Panc1 (cell line): Measurements from ENCODE around the gene TNFRSF18. TPM values are rescaled to one million over a fixed set of nuclear protein-coding genes. Genes with fewer than 3 reads are reported as not detected.

Source experiments
- ATAC-seq: fragments of 200-7000 bp; cut with Tn5 transposase; 2 replicates; pipeline ENCODE4 v1.9.1; 2020; ENCODE audit warnings: mild to moderate bottlenecking, moderate library complexity
- BruUV-seq: library from RNA; stranded (reverse); fragments of 400-500 nt; replicated peaks from 2 replicates; lab custom pipeline; 2021; lab: Mats Ljungman, UMichigan
- CTCF ChIA-PET: fragments of 300-600 bp; sonication (Branson Sonifier 250); formaldehyde crosslinking; loops from one replicate; lab custom pipeline; 2022; ENCODE audit warnings: antibody characterized with exemption; lab: Charles Lee
- POLR2A ChIA-PET: fragments of 300-600 bp; sonication (Branson Sonifier 250); formaldehyde crosslinking; loops from one replicate; lab custom pipeline; 2022; ENCODE audit warnings: antibody characterized with exemption; lab: Charles Lee
- DNase-seq: peaks from one replicate; pipeline ENCODE4 v3.0.0-alpha.2; 2010; ENCODE audit warnings: low read depth, low spot score
- H3K27ac ChIP-seq: 2 replicates; pipeline ENCODE4 v1.5.1; 2011; ENCODE audit warnings: mild to moderate bottlenecking, low read length, inconsistent platforms
- H3K27me3 ChIP-seq: fragments of 200-500 bp; sonication (Bioruptor generic); 2 replicates; pipeline ENCODE4 v1.6.0; 2014; ENCODE audit warnings: low read length, inconsistent platforms; ENCODE audit not compliant: control insufficient read depth, insufficient read depth
- H3K36me3 ChIP-seq: fragments of 200-500 bp; sonication (Bioruptor generic); 2 replicates; pipeline ENCODE4 v1.5.1; 2014; ENCODE audit warnings: inconsistent platforms, mild to moderate bottlenecking, low read length, moderate library complexity; ENCODE audit not compliant: control insufficient read depth, insufficient read depth
- H3K4me1 ChIP-seq: 2 replicates; pipeline ENCODE4 v1.5.1; 2011; ENCODE audit warnings: inconsistent platforms, mild to moderate bottlenecking, low read length, moderate library complexity; ENCODE audit not compliant: control insufficient read depth, insufficient read depth
- H3K4me3 ChIP-seq, 2 experiments: 2 replicates each; pipeline ENCODE4 v1.5.1; 2011 to 2012; ENCODE audit warnings: low read depth in 2 of 2, low read length in 2 of 2, mild to moderate bottlenecking in 2 of 2, inconsistent platforms in 1 of 2, moderate library complexity in 1 of 2
- H3K9me3 ChIP-seq: fragments of 200-500 bp; sonication (Bioruptor generic); 2 replicates; pipeline ENCODE4 v1.5.1; 2014; ENCODE audit warnings: low read depth, mild to moderate bottlenecking, inconsistent platforms, low read length, moderate library complexity; ENCODE audit not compliant: control insufficient read depth, insufficient read depth
- POLR2AphosphoS5 ChIP-seq: IDR thresholded peaks from 2 replicates; pipeline ENCODE4 v1.6.1; 2012; ENCODE audit warnings: mild to moderate bottlenecking, low read depth, low read length, moderate library complexity
- SIN3A ChIP-seq: IDR thresholded peaks from 2 replicates; pipeline ENCODE4 v1.6.1; 2012; ENCODE audit warnings: low read depth, mild to moderate bottlenecking, low read length, moderate library complexity, borderline replicate concordance; ENCODE audit not compliant: insufficient read depth
- TCF7L2 ChIP-seq: IDR thresholded peaks from 2 replicates; pipeline ENCODE4 v1.6.1; 2011; ENCODE audit warnings: mild to moderate bottlenecking, low read depth, low read length, inconsistent platforms
- in situ Hi-C: cut with HindIII; loops from 2 replicates; pipeline ENCODE4 v1.10.0; 2016; ENCODE audit warnings: low sequenced_read_pairs, low pct_unique_long_range_greater_than_20kb
- intact Hi-C: fragments of 100-400 bp; cut with micrococcal nuclease; formaldehyde crosslinking; loops from one replicate; pipeline ENCODE4 v1.10.0; 2022; ENCODE audit not compliant: unreplicated experiment
- total RNA-seq: library from RNA; stranded (reverse); gene quantifications from one replicate; pipeline ENCODE4 v1.2.1, GENCODE V29; 2021; ENCODE audit not compliant: unreplicated experiment
- TF ChIP-seq, protein P1 (sequence below), 2 experiments: IDR thresholded peaks; 2 replicates each; pipeline ENCODE4 v1.6.1; 2011 to 2012; ENCODE audit warnings: low read depth in 2 of 2, control low read depth in 1 of 2, low read length in 1 of 2, mild to moderate bottlenecking in 1 of 2, moderate library complexity in 1 of 2; ENCODE audit not compliant: insufficient read depth in 1 of 2
- TF ChIP-seq, protein P2 (sequence below): fragments of 450-650 bp; IDR thresholded peaks from 2 replicates; pipeline ENCODE4 v1.5.1; 2017; ENCODE audit warnings: mild to moderate bottlenecking

TNFRSF18 gene
- total RNA-seq, 1 experiment from 2014 or later: 4.3 TPM

DNA sequence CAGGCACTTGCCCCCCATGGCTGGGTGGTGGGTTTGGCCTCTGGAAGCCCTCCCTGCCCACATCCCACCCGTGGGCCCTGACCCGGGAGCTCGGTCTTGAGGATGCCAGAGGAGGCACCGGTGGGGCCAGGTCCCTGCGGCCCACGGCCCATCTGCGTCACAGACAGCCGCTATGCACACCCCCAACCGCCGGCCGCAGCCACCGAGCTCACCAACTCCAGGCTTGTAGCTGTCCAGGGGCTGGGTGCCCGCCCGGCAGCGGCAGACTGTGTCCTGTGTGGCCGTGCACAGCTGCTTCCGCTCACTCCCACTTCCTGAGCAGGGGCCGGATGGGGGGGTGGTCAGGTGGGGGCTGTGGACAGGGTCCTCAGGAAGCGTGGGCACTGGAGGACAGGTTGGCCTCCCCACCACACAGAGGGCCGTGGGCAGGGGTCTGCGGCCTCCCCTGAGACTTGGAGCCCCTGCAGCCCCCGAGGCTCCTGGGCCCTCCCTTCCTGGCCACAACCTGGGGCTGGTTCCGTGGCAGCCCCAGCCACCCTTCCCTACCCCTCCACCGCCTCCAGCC lies 6.5 kb upstream of the TNFRSF18 start:
- Histone ChIP-seq H3K27ac (no peak overlapping the region), H3K9me3 (no peaks in the 10 kb centered on the region), H3K4me1 (peaks cover 5% of the 10 kb centered on the region; the same call in 1 of the 2 replicates), H3K27me3 (no peaks in the 10 kb centered on the region), H3K4me3 (no peak overlapping the region), H3K36me3 (no peaks in the 10 kb centered on the region)
- TF ChIP-seq POLR2AphosphoS5: no peak
- ChIA-PET CTCF (no interaction called here), POLR2A (no interaction called here)
- ATAC-seq: no peak
- BruUV-seq: no TSS peak
- in situ Hi-C loops: no loop called here
- intact Hi-C loops: no loop called here
- DNase-seq: no peak

DNA sequence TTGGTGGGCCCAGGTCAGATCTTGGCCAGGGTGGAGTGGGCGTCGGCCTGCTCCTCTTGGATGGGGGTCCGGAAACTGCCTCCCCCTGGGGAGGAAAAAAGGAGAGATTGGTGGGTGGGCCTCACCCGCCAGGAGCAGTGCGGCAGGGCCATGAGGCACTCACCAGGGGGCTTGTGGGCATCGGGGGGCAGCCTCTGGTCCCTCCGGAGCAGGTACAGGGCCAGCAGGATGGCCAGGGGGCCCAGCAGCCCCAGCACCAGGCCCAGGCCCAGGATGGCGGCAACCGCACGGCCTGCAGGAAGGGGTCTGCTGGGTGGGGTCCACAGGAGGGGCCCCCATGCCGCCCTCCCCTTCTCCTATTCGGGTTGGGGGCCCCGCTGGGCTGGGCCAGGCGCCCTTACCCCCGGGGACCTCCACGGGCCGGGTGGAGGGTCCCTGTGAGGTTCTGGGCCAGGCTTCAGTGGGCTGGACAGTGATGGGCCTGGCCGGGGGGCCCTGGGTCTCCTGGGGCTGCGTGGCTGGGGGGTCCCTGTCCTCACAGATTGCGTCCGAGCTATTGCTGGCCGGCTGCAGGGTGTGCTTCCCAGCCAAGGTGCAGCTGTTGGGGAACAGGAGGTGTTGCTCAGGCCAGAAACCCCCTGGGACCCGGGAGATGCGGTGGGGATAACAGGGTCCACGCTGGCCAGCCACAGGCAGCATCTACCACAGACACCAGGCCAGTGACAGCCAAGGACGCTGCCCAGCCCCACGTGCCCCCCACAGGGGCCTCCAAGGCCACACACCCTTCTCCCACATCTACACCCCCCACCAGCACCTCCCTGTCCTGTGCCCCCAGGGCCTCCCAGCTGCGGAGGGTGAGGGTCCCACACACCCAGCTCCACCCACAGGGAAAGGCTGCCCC lies 5.4 kb upstream of the TNFRSF18 start:
- H3K27me3 ChIP-seq: no peaks in the 10 kb centered on the region
- ChIA-PET POLR2A (no interaction called here), CTCF (no interaction called here)
- H3K36me3 ChIP-seq: no peaks in the 10 kb centered on the region
- intact Hi-C loops (no loop called here), in situ Hi-C loops (no loop called here)
- no peak overlapping the region for H3K4me3 ChIP-seq
- H3K27ac ChIP-seq: no peak overlapping the region
- DNase-seq (no peak), ATAC-seq (no peak)
- TF ChIP-seq SIN3A (no peak), POLR2AphosphoS5 (no peak), TCF7L2 (no peak)
- TF ChIP-seq, protein P1, sequence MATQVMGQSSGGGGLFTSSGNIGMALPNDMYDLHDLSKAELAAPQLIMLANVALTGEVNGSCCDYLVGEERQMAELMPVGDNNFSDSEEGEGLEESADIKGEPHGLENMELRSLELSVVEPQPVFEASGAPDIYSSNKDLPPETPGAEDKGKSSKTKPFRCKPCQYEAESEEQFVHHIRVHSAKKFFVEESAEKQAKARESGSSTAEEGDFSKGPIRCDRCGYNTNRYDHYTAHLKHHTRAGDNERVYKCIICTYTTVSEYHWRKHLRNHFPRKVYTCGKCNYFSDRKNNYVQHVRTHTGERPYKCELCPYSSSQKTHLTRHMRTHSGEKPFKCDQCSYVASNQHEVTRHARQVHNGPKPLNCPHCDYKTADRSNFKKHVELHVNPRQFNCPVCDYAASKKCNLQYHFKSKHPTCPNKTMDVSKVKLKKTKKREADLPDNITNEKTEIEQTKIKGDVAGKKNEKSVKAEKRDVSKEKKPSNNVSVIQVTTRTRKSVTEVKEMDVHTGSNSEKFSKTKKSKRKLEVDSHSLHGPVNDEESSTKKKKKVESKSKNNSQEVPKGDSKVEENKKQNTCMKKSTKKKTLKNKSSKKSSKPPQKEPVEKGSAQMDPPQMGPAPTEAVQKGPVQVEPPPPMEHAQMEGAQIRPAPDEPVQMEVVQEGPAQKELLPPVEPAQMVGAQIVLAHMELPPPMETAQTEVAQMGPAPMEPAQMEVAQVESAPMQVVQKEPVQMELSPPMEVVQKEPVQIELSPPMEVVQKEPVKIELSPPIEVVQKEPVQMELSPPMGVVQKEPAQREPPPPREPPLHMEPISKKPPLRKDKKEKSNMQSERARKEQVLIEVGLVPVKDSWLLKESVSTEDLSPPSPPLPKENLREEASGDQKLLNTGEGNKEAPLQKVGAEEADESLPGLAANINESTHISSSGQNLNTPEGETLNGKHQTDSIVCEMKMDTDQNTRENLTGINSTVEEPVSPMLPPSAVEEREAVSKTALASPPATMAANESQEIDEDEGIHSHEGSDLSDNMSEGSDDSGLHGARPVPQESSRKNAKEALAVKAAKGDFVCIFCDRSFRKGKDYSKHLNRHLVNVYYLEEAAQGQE (IDR thresholded peaks at IDR 0.05; ENCODE audit: insufficient read depth in 1 of 2, low read depth in 2 of 2, low read length in 1 of 2): no peak
- TF ChIP-seq, protein P2, sequence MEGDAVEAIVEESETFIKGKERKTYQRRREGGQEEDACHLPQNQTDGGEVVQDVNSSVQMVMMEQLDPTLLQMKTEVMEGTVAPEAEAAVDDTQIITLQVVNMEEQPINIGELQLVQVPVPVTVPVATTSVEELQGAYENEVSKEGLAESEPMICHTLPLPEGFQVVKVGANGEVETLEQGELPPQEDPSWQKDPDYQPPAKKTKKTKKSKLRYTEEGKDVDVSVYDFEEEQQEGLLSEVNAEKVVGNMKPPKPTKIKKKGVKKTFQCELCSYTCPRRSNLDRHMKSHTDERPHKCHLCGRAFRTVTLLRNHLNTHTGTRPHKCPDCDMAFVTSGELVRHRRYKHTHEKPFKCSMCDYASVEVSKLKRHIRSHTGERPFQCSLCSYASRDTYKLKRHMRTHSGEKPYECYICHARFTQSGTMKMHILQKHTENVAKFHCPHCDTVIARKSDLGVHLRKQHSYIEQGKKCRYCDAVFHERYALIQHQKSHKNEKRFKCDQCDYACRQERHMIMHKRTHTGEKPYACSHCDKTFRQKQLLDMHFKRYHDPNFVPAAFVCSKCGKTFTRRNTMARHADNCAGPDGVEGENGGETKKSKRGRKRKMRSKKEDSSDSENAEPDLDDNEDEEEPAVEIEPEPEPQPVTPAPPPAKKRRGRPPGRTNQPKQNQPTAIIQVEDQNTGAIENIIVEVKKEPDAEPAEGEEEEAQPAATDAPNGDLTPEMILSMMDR: no peak
- peaks cover 8% of the 10 kb centered on the region for H3K4me1 ChIP-seq
- no peaks in the 10 kb centered on the region for H3K9me3 ChIP-seq
- BruUV-seq: no TSS peak
